Smooth muscle cell (in vitro differentiated cells): Measurements from ENCODE around the gene OR10A5. TPM values are rescaled to one million over a fixed set of nuclear protein-coding genes. Genes with fewer than 3 reads are reported as not detected.
"Not testable (repeated sequence)": the region's sequence is repeated elsewhere in the genome, so short reads cannot be mapped to it uniquely, and the experiment has no call there.

Experiments used
- DNase-seq: peaks from one replicate; lab custom pipeline; 2025; ENCODE audit not compliant: unreplicated experiment; lab: John Stamatoyannopoulos, UW
- H2AFZ ChIP-seq: fragments of 200-600 bp; sonication (generic); 2 replicates; pipeline ENCODE4 v1.6.0; 2016; ENCODE audit warnings: antibody characterized with exemption, low read depth, mild to moderate bottlenecking
- H3F3A ChIP-seq: fragments of 200-600 bp; sonication (generic); 2 replicates; pipeline ENCODE4 v1.6.0; 2017; ENCODE audit warnings: antibody characterized with exemption, low read depth
- H3K27ac ChIP-seq: fragments of 200-600 bp; sonication (generic); 2 replicates; pipeline ENCODE4 v1.5.1; 2016; ENCODE audit warnings: low read depth, mild to moderate bottlenecking
- H3K27me3 ChIP-seq: fragments of 200-600 bp; sonication (generic); 2 replicates; pipeline ENCODE4 v1.6.1; 2016; ENCODE audit warnings: low read depth, mild to moderate bottlenecking
- H3K36me3 ChIP-seq: fragments of 200-600 bp; sonication (generic); 2 replicates; pipeline ENCODE4 v1.5.1; 2016; ENCODE audit warnings: low read depth
- H3K4me1 ChIP-seq: fragments of 200-600 bp; sonication (generic); 2 replicates; pipeline ENCODE4 v1.5.1; 2016; ENCODE audit warnings: low read depth
- H3K4me2 ChIP-seq: fragments of 200-600 bp; sonication (generic); 2 replicates; pipeline ENCODE4 v1.6.0; 2016; ENCODE audit warnings: mild to moderate bottlenecking
- H3K4me3 ChIP-seq: fragments of 200-600 bp; sonication (generic); 2 replicates; pipeline ENCODE4 v1.5.1; 2016; ENCODE audit warnings: mild to moderate bottlenecking
- H3K79me2 ChIP-seq: fragments of 200-600 bp; sonication (generic); 2 replicates; pipeline ENCODE4 v1.6.0; 2016; ENCODE audit warnings: low read depth, mild to moderate bottlenecking
- H3K9ac ChIP-seq: fragments of 200-600 bp; sonication (generic); 2 replicates; pipeline ENCODE4 v1.6.0; 2016; ENCODE audit warnings: low read depth
- H3K9me3 ChIP-seq: fragments of 200-600 bp; sonication (generic); replicated peaks from 2 replicates; pipeline ENCODE4 v1.5.1; 2016; ENCODE audit warnings: low read depth
- H4K20me1 ChIP-seq: fragments of 200-600 bp; sonication (generic); 2 replicates; pipeline ENCODE4 v1.6.0; 2016; ENCODE audit warnings: low read depth
- CTCF ChIP-seq: fragments of 200-600 bp; sonication (generic); IDR thresholded peaks from 2 replicates; pipeline ENCODE4 v1.5.1; 2017; ENCODE audit warnings: borderline replicate concordance, mild to moderate bottlenecking, antibody characterized with exemption; ENCODE audit not compliant: insufficient read depth, poor library complexity, severe bottlenecking
- WGBS: methylation state at CpG from one replicate; pipeline ENCODE4 v1.1.7; 2016; ENCODE audit warnings: low lambda C conversion rate; 5-methylcytosine and 5-hydroxymethylcytosine counted together
- polyA plus RNA-seq: library from polyadenylated mRNA; unstranded; fragments of >200 nt; fragmentation: Nextera tagmentation; extraction: Ambion mirVana; gene quantifications from 2 replicates; pipeline ENCODE4 v1.2.1, GENCODE V29; 2016
- total RNA-seq: library from RNA; depleted of rRNA; stranded (reverse); fragments of >200 nt; gene quantifications from 2 replicates; pipeline ENCODE4 v1.2.3, GENCODE V29; 2014

Gene OR10A5, protein sequence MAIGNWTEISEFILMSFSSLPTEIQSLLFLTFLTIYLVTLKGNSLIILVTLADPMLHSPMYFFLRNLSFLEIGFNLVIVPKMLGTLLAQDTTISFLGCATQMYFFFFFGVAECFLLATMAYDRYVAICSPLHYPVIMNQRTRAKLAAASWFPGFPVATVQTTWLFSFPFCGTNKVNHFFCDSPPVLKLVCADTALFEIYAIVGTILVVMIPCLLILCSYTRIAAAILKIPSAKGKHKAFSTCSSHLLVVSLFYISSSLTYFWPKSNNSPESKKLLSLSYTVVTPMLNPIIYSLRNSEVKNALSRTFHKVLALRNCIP
- not detected in 2 replicates for total RNA-seq
- 0.17 TPM in 1 of 2 replicates, not detected in the other for polyA plus RNA-seq

DNA sequence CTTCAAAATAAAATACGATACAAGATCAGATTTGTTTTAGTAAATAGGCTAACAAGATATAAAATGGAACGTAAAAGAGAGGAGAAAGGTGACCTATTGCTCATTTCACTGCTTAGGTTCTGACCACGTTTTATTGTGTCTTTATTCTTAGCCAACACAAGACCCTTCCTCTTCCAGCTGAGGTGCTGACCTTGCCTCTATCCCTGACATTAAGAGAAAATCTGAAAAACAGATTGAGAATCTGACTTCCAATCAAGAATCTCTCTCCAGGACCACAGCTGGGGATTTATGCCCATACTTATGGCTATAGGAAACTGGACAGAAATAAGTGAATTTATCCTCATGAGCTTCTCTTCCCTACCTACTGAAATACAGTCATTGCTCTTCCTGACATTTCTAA, at the start of gene OR10A5:
TSS of gene OR10A5 (plus strand) at position 301 of the 400 bp plus-strand sequence. CDS start at position 301, 0 bp downstream.
- no peaks in the 10 kb centered on the region for H3K9me3 ChIP-seq
- DNase-seq: no peak
- H4K20me1 ChIP-seq: no peaks in the 10 kb centered on the region
- no peaks in the 10 kb centered on the region for H3K79me2 ChIP-seq
- no peak within 1 kb of the TSS for H3K4me2 ChIP-seq
- H3K4me1 ChIP-seq: peaks cover 11% of the 10 kb centered on the region
- no peaks in the 10 kb centered on the region for H3K27me3 ChIP-seq
- H3K36me3 ChIP-seq: no peaks in the 10 kb centered on the region
- no peak within 1 kb of the TSS for H3K27ac ChIP-seq
- no peaks in the 10 kb centered on the region for H3F3A ChIP-seq
- H3K4me3 ChIP-seq: no peak within 1 kb of the TSS
- no peak within 1 kb of the TSS for H3K9ac ChIP-seq
- H2AFZ ChIP-seq: no peak within 1 kb of the TSS
- TF ChIP-seq CTCF: no peak
- WGBS: 84% methylated on average over 3 of the region's 3 CpGs

- H2AFZ ChIP-seq: no peak within 1 kb of the TSS
- no peaks in the 10 kb centered on the region for H3K9me3 ChIP-seq
- H3K27ac ChIP-seq: no peak within 1 kb of the TSS
- H3K4me2 ChIP-seq: no peak within 1 kb of the TSS
- WGBS: 15% methylated on average over 1 of the region's 1 CpG
- no peaks in the 10 kb centered on the region for H4K20me1 ChIP-seq
- no peaks in the 10 kb centered on the region for H3K36me3 ChIP-seq
- no peak within 1 kb of the TSS for H3K4me3 ChIP-seq
- H3F3A ChIP-seq: no peaks in the 10 kb centered on the region
- H3K79me2 ChIP-seq: no peaks in the 10 kb centered on the region
- H3K27me3 ChIP-seq: no peaks in the 10 kb centered on the region
- no peak for TF ChIP-seq CTCF
- DNase-seq: no peak
- H3K4me1 ChIP-seq: no peaks in the 10 kb centered on the region
- no peak within 1 kb of the TSS for H3K9ac ChIP-seq
These were observed 46.1 kb upstream of the OR10A5 start, which contains the start of gene OR6A2 for GRCh38 chr11:6799402-6799801. Gene OR6A2 (minus strand): TSS chr11:6799689. CDS start chr11:6795708, 3,981 bp downstream.

GRCh38 chr11:6801075-6801474, 44.4 kb upstream of the OR10A5 start:
- H2AFZ ChIP-seq, H3K27me3 ChIP-seq, H3K4me1 ChIP-seq, H3K4me3 ChIP-seq, H3K9ac ChIP-seq, H4K20me1 ChIP-seq, H3K79me2 ChIP-seq, H3F3A ChIP-seq, DNase-seq, H3K9me3 ChIP-seq, H3K27ac ChIP-seq, H3K4me2 ChIP-seq, H3K36me3 ChIP-seq: not testable (repeated sequence)

DNA sequence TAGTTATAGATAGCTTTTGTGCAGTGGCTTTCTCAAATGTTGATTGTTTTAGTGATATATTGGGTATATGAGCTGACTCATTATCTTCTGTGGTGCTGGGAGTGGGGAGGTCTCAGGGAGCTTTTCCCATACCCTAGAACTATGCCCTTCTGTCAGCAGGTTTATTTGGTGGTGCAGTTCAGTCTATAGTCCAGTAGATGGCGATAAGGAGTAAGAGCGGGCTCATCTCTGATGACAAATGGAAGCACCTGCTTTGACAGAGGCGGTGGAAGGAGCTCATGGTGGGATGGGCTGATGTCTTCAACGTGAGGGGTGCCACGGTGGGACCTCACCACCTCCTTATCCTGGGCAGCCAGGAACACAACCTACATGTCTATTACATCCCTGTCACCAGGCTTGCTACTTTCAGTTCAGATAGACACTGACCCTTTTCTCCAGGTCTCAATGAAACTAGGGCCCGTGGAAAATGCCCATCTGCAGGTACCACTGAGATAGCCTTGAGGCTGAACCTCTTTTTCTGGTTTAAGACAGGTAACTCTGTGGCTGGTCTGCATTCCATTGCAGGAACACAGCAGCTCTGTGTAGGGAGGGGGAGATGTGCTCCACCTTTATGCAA, 33.0 kb upstream of the OR10A5 start:
- Histone ChIP-seq H3K4me1 (no peaks in the 10 kb centered on the region), H3K36me3 (no peaks in the 10 kb centered on the region), H2AFZ (no peak overlapping the region), H3F3A (no peaks in the 10 kb centered on the region), H3K9ac (no peak overlapping the region), H3K9me3 (no peaks in the 10 kb centered on the region), H3K4me2 (no peak overlapping the region), H3K4me3 (no peak overlapping the region), H3K27ac (no peak overlapping the region), H3K79me2 (no peaks in the 10 kb centered on the region), H3K27me3 (no peaks in the 10 kb centered on the region), H4K20me1 (no peaks in the 10 kb centered on the region)
- peak; percentile 88 for TF ChIP-seq CTCF
- 17% methylated on average over 6 of the region's 6 CpGs for WGBS
- DNase-seq: no peak
